DND-41 (cell line): ENCODE data around the gene GIMAP7.

Experiments
- CTCF ChIP-seq: IDR thresholded peaks from 2 replicates; pipeline ENCODE4 v1.5.1; 2012; ENCODE audit warnings: borderline replicate concordance, low read length, moderate library complexity, mild to moderate bottlenecking; ENCODE audit not compliant: poor library complexity, severe bottlenecking; ENCODE audit errors: extremely low read depth
- EZH2 ChIP-seq: IDR thresholded peaks from 3 replicates; pipeline ENCODE4 v1.6.1; 2012; ENCODE audit warnings: borderline replicate concordance, low read depth, mild to moderate bottlenecking, moderate library complexity, low read length, inconsistent platforms; ENCODE audit not compliant: severe bottlenecking

- TF ChIP-seq CTCF (no peak), EZH2 (no peak)
These were observed 48.2 kb downstream of the GIMAP7 start for GRCh38 chr7:150562919-150563318.
